ENCODE measurements around the gene GRIK4.

GRIK4 gene

DNA sequence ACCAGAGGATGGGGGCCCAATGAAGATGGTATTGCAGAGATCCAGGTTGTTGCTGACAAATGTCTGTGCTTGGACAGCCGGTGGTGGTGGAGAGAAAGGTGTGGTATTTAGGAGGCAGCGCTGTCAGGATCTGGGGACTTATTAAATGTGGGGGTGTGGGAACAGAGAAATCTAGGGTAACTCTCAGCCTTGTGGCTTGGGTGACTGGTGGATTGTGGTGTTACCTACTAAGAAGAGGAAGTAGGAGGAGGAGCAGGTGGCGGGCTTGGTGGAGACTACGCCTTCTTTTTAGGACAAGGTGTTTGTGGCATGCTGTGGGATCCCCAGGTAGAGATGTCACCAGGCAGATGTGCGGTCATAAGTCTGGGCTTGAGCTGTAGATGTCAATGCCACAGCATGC, 144.0 kb downstream of the GRIK4 start:
- in situ Hi-C loops (cut with MboI; ENCODE audit: low sequenced_read_pairs, unreplicated experiment): no loop called here
- DNase-seq (ENCODE audit: low spot score): no peak
- TF ChIP-seq, protein P1, sequence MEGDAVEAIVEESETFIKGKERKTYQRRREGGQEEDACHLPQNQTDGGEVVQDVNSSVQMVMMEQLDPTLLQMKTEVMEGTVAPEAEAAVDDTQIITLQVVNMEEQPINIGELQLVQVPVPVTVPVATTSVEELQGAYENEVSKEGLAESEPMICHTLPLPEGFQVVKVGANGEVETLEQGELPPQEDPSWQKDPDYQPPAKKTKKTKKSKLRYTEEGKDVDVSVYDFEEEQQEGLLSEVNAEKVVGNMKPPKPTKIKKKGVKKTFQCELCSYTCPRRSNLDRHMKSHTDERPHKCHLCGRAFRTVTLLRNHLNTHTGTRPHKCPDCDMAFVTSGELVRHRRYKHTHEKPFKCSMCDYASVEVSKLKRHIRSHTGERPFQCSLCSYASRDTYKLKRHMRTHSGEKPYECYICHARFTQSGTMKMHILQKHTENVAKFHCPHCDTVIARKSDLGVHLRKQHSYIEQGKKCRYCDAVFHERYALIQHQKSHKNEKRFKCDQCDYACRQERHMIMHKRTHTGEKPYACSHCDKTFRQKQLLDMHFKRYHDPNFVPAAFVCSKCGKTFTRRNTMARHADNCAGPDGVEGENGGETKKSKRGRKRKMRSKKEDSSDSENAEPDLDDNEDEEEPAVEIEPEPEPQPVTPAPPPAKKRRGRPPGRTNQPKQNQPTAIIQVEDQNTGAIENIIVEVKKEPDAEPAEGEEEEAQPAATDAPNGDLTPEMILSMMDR (IDR thresholded peaks at IDR 0.05; ENCODE audit: borderline replicate concordance, control extremely low read depth, extremely low read depth, insufficient read depth, missing control alignments): no peak

- peak; percentile 50 for DNase-seq (ENCODE audit: low spot score)
- TF ChIP-seq, protein P1 (IDR thresholded peaks at IDR 0.05; ENCODE audit: borderline replicate concordance, control extremely low read depth, extremely low read depth, insufficient read depth, missing control alignments): no peak
- in situ Hi-C loops (cut with MboI; ENCODE audit: low sequenced_read_pairs, unreplicated experiment): no loop called here
These were observed 145.9 kb downstream of the GRIK4 start for GRCh38 chr11:120657306-120658070.

- TF ChIP-seq, protein P1 (IDR thresholded peaks at IDR 0.05; ENCODE audit: borderline replicate concordance, control extremely low read depth, extremely low read depth, insufficient read depth, missing control alignments): no peak
- DNase-seq (ENCODE audit: low spot score): peak; percentile 56
- in situ Hi-C loops (cut with MboI; ENCODE audit: low sequenced_read_pairs, unreplicated experiment): no loop called here
These were observed 146.5 kb downstream of the GRIK4 start for GRCh38 chr11:120658071-120658423.

DNA sequence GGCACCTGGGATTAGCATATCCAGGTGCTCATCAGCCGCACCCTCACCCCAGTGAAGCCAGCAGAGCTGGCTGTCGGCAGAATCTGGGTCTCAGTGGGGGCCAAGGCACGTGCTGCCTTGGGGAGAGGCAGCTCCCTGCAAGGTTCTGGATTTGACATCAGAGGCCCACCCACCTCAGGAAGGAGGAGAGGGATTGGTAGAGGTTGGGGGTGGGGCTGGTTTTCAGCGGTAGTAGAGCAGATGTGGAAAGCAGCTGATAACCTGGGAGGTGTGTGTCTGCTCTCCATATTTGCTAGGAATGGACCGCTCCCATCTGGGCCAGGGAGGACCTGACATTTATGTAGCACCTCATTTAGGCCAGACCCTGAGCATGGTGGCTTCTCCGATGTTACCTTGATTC, 147.5 kb downstream of the GRIK4 start:
- in situ Hi-C loops (cut with MboI; ENCODE audit: low sequenced_read_pairs, unreplicated experiment): no loop called here
- TF ChIP-seq, protein P1 (IDR thresholded peaks at IDR 0.05; ENCODE audit: borderline replicate concordance, control extremely low read depth, extremely low read depth, insufficient read depth, missing control alignments): no peak
- no peak for DNase-seq (ENCODE audit: low spot score)

- in situ Hi-C loops (cut with MboI; ENCODE audit: low sequenced_read_pairs, unreplicated experiment): no loop called here
- TF ChIP-seq, protein P1 (IDR thresholded peaks at IDR 0.05; ENCODE audit: borderline replicate concordance, control extremely low read depth, extremely low read depth, insufficient read depth, missing control alignments): peak; percentile 41
- peak; percentile 75 for DNase-seq (ENCODE audit: low spot score)
These were observed 148.5 kb downstream of the GRIK4 start for GRCh38 chr11:120660024-120660565.

- TF ChIP-seq, protein P1 (IDR thresholded peaks at IDR 0.05; ENCODE audit: borderline replicate concordance, control extremely low read depth, extremely low read depth, insufficient read depth, missing control alignments): no peak
- in situ Hi-C loops (cut with MboI; ENCODE audit: low sequenced_read_pairs, unreplicated experiment): no loop called here
- DNase-seq (ENCODE audit: low spot score): no peak
These were observed 150.6 kb downstream of the GRIK4 start for GRCh38 chr11:120662071-120662676.

Measured in GM13976 (cell line).